ENCODE data around the gene CBLL1.

GRCh38 chr7:107783648-107784047, 39.7 kb downstream of the CBLL1 start:
- TF ChIP-seq ZNF24 (IDR thresholded peaks at IDR 0.05) (no peak), ZNF558 (CRISPR knock-in tag; IDR thresholded peaks at IDR 0.05; ENCODE audit: borderline replicate concordance) (no peak), ARHGAP35 (CRISPR knock-in tag; IDR thresholded peaks at IDR 0.05; ENCODE audit: borderline replicate concordance) (no peak), STAT6 (CRISPR knock-in tag; IDR thresholded peaks at IDR 0.05; ENCODE audit: borderline replicate concordance) (no peak), TGIF2 (CRISPR knock-in tag; IDR thresholded peaks at IDR 0.05) (no peak), CTCF (CRISPR knock-in tag; IDR thresholded peaks at IDR 0.05) (no peak), RAD21 (CRISPR knock-in tag; IDR thresholded peaks at IDR 0.05) (no peak), MAF1 (CRISPR knock-in tag; IDR thresholded peaks at IDR 0.05; ENCODE audit: borderline replicate concordance) (no peak), MEIS1 (CRISPR knock-in tag; IDR thresholded peaks at IDR 0.05; ENCODE audit: borderline replicate concordance) (no peak), ZNF274 (CRISPR knock-in tag; IDR thresholded peaks at IDR 0.05) (no peak), ZNF121 (CRISPR knock-in tag; IDR thresholded peaks at IDR 0.05) (no peak), ZNF614 (CRISPR knock-in tag; IDR thresholded peaks at IDR 0.05; ENCODE audit: borderline replicate concordance) (no peak), ZKSCAN8 (CRISPR knock-in tag; IDR thresholded peaks at IDR 0.05; ENCODE audit: borderline replicate concordance) (no peak)

Measured in HepG2 (cell line).